H1 (cell line): ENCODE data around the gene EED. TPM values are rescaled to one million over a fixed set of nuclear protein-coding genes. Genes with fewer than 3 reads are reported as not detected.

Source experiments
- CTCF ChIA-PET: fragments of 300-600 bp; sonication (Branson Sonifier 250); formaldehyde crosslinking; loops from one replicate; lab custom pipeline; 2021; ENCODE audit not compliant: partially characterized antibody; lab: Charles Lee
- POLR2A ChIA-PET: fragments of 300-600 bp; sonication (Branson Sonifier 250); formaldehyde crosslinking; loops from one replicate; lab custom pipeline; 2021; ENCODE audit warnings: inconsistent platforms; ENCODE audit not compliant: partially characterized antibody; lab: Charles Lee
- DNase-seq, 2 experiments: peaks; one replicate each; pipeline versions ENCODE4 v3.0.0 to v3.0.0-alpha.2; 2010 to 2022; ENCODE audit warnings: low spot score in 2 of 2, low read depth in 1 of 2, mixed read lengths in 1 of 2
- FAIRE-seq: peaks from 2 replicates; lab custom pipeline; 2011; peaks lifted over from hg19 to GRCh38; lab: Jason Lieb, UNC
- H2AFZ ChIP-seq: 2 replicates; pipeline ENCODE4 v1.8.1; 2012; ENCODE audit warnings: low read length, inconsistent platforms
- H2AK5ac ChIP-seq: 2 replicates; pipeline ENCODE4 v1.6.1; 2013; ENCODE audit warnings: low read depth, low read length
- H2BK120ac ChIP-seq: replicated peaks from 2 replicates; pipeline ENCODE3; 2013; ENCODE audit warnings: low read depth, low read length, inconsistent platforms
- H2BK12ac ChIP-seq: 2 replicates; pipeline ENCODE4 v1.6.1; 2013; ENCODE audit warnings: low read depth, low read length
- H2BK15ac ChIP-seq: 2 replicates; pipeline ENCODE4 v1.6.1; 2013; ENCODE audit warnings: low read length
- H2BK20ac ChIP-seq: 2 replicates; pipeline ENCODE4 v1.6.1; 2013; ENCODE audit warnings: low read length
- H2BK5ac ChIP-seq: 2 replicates; pipeline ENCODE4 v1.6.1; 2013; ENCODE audit warnings: low read depth, low read length
- H3K14ac ChIP-seq: 2 replicates; pipeline ENCODE4 v1.6.1; 2013; ENCODE audit warnings: inconsistent platforms; ENCODE audit not compliant: insufficient read length
- H3K18ac ChIP-seq: 2 replicates; pipeline ENCODE4 v1.6.1; 2013; ENCODE audit warnings: low read length; ENCODE audit errors: extremely low read depth
- H3K23ac ChIP-seq: 2 replicates; pipeline ENCODE4 v1.6.1; 2013; ENCODE audit warnings: inconsistent platforms; ENCODE audit not compliant: insufficient read length
- H3K23me2 ChIP-seq: 2 replicates; pipeline ENCODE4 v1.6.1; 2013; ENCODE audit warnings: low read depth, low read length
- H3K27ac ChIP-seq: 2 replicates; pipeline ENCODE4 v1.6.1; 2011; ENCODE audit warnings: low read depth, low read length, inconsistent platforms
- H3K27me3 ChIP-seq, 4 experiments: replicated peaks in 1 of 4; 1 replicate in 1 of 4; 2 replicates in 3 of 4; pipeline versions ENCODE4 v1.6.1 to v1.8.1; 2011 to 2013; ENCODE audit warnings: low read length in 3 of 4, mild to moderate bottlenecking in 3 of 4, inconsistent platforms in 2 of 4, mixed read lengths in 2 of 4, moderate library complexity in 1 of 4; ENCODE audit not compliant: control insufficient read depth in 3 of 4, insufficient read depth in 3 of 4; ENCODE audit errors: extremely low read depth in 1 of 4
- H3K36me3 ChIP-seq, 4 experiments: 2 replicates each; pipeline versions ENCODE4 v1.6.1 to v1.8.1; 2011 to 2013; ENCODE audit warnings: mild to moderate bottlenecking in 4 of 4, low read length in 3 of 4, moderate library complexity in 2 of 4, control low read depth in 1 of 4, inconsistent platforms in 1 of 4; ENCODE audit not compliant: insufficient read depth in 4 of 4, control insufficient read depth in 2 of 4
- H3K4ac ChIP-seq: replicated peaks from 2 replicates; pipeline ENCODE3; 2013; ENCODE audit warnings: low read length, low read depth, mixed read lengths, inconsistent platforms; ENCODE audit not compliant: insufficient read length
- H3K4me1 ChIP-seq, 4 experiments: replicated peaks in 1 of 4; 1 replicate in 1 of 4; 2 replicates in 3 of 4; pipeline versions ENCODE4 v1.6.1 to v1.8.1; 2011 to 2013; ENCODE audit warnings: low read length in 3 of 4, inconsistent platforms in 2 of 4, mixed read lengths in 1 of 4; ENCODE audit not compliant: insufficient read depth in 4 of 4, control insufficient read depth in 3 of 4
- H3K4me2 ChIP-seq, 2 experiments: 2 replicates each; pipeline versions ENCODE4 v1.6.1 to v1.8.1; 2011 to 2013; ENCODE audit warnings: low read depth in 2 of 2, low read length in 2 of 2, control low read depth in 1 of 2, inconsistent platforms in 1 of 2, mild to moderate bottlenecking in 1 of 2; ENCODE audit not compliant: insufficient read depth in 1 of 2
- H3K4me3 ChIP-seq, 4 experiments: fragments of 200-600, 300-600 bp in 1 of 4; sonication (generic), shearing (Covaris generic), sonication (Bioruptor Twin) in 1 of 4; 2 replicates each; pipeline versions ENCODE4 v1.5.1 to v1.8.1; 2011 to 2016; ENCODE audit warnings: low read length in 4 of 4, low read depth in 3 of 4, control low read depth in 2 of 4, inconsistent platforms in 2 of 4, mild to moderate bottlenecking in 2 of 4, mixed read lengths in 1 of 4, moderate library complexity in 1 of 4; ENCODE audit not compliant: insufficient read depth in 2 of 4; ENCODE audit errors: extremely low read depth in 1 of 4
- H3K56ac ChIP-seq: replicated peaks from 2 replicates; pipeline ENCODE3; 2013; ENCODE audit warnings: low read depth, mild to moderate bottlenecking, mixed read lengths, low read length, inconsistent platforms; ENCODE audit not compliant: insufficient read length
- H3K79me1 ChIP-seq: 2 replicates; pipeline ENCODE4 v1.6.1; 2013; ENCODE audit warnings: low read depth, low read length, control low read depth
- H3K79me2 ChIP-seq, 2 experiments: 2 replicates each; pipeline versions ENCODE4 v1.6.1 to v1.8.1; 2012 to 2013; ENCODE audit warnings: low read length in 2 of 2, mild to moderate bottlenecking in 2 of 2, inconsistent platforms in 1 of 2; ENCODE audit not compliant: insufficient read depth in 2 of 2, control insufficient read depth in 1 of 2
- H3K9ac ChIP-seq, 4 experiments: replicated peaks in 1 of 4; 1 replicate in 1 of 4; 2 replicates in 3 of 4; pipeline versions ENCODE4 v1.6.1 to v1.8.1; 2011 to 2013; ENCODE audit warnings: low read depth in 3 of 4, low read length in 3 of 4, control low read depth in 2 of 4, mild to moderate bottlenecking in 2 of 4, moderate library complexity in 2 of 4, inconsistent platforms in 1 of 4; ENCODE audit errors: extremely low read depth in 1 of 4
- H3K9me3 ChIP-seq, 2 experiments: 2 replicates each; pipeline versions ENCODE4 v1.6.1 to v1.8.1; 2012 to 2013; ENCODE audit warnings: mild to moderate bottlenecking in 2 of 2, moderate library complexity in 2 of 2, control low read depth in 1 of 2, inconsistent platforms in 1 of 2, low read depth in 1 of 2, low read length in 1 of 2, mixed read lengths in 1 of 2; ENCODE audit not compliant: insufficient read depth in 2 of 2
- H4K20me1 ChIP-seq, 2 experiments: replicated peaks in 1 of 2; 2 replicates each; pipeline versions ENCODE3 to v1.8.1; 2011 to 2013; ENCODE audit warnings: inconsistent platforms in 2 of 2, low read length in 2 of 2, mild to moderate bottlenecking in 1 of 2; ENCODE audit not compliant: insufficient read depth in 2 of 2, control insufficient read depth in 1 of 2
- H4K5ac ChIP-seq: 2 replicates; pipeline ENCODE4 v1.6.1; 2013; ENCODE audit warnings: low read length, low read depth, mixed read lengths, inconsistent platforms; ENCODE audit not compliant: insufficient read length
- H4K8ac ChIP-seq: 2 replicates; pipeline ENCODE4 v1.8.0; 2013; ENCODE audit warnings: mild to moderate bottlenecking, moderate library complexity, low read length, inconsistent platforms; ENCODE audit not compliant: insufficient read depth; ENCODE audit errors: extremely low read depth
- H4K91ac ChIP-seq: replicated peaks from 2 replicates; pipeline ENCODE3; 2013; ENCODE audit warnings: low read length, mixed read lengths, inconsistent platforms; ENCODE audit not compliant: insufficient read length
- ATF2 ChIP-seq: IDR thresholded peaks from 2 replicates; pipeline ENCODE4 v1.6.1; 2012; ENCODE audit warnings: low read length, inconsistent platforms
- POU5F1 ChIP-seq: IDR thresholded peaks from 2 replicates; pipeline ENCODE4 v1.6.1; 2011; ENCODE audit warnings: low read depth, mild to moderate bottlenecking, low read length, moderate library complexity
- SIX5 ChIP-seq: IDR thresholded peaks from 2 replicates; pipeline ENCODE4 v1.6.1; 2011; ENCODE audit warnings: mild to moderate bottlenecking, low read depth, low read length
- SRF ChIP-seq: IDR thresholded peaks from 2 replicates; pipeline ENCODE4 v1.6.1; 2011; ENCODE audit warnings: mild to moderate bottlenecking, low read depth, low read length, moderate library complexity
- YY1 ChIP-seq: IDR thresholded peaks from 2 replicates; pipeline ENCODE4 v1.6.1; 2011; ENCODE audit warnings: low read depth, mild to moderate bottlenecking, low read length
- WGBS, 2 experiments: shearing (Covaris generic) in 1 of 2; methylation state at CpG; one replicate each; pipeline versions ENCODE4 v1.1.6 to v1.1.7; 2013 to 2015; ENCODE audit warnings: low lambda C conversion rate in 2 of 2, mixed read lengths in 2 of 2, inconsistent platforms in 1 of 2, low coverage in 1 of 2, missing lambda C conversion rate in 1 of 2; ENCODE audit not compliant: insufficient replicate concordance in 2 of 2, insufficient coverage in 1 of 2, insufficient read length in 1 of 2; ENCODE audit errors: extremely low coverage in 1 of 2, missing lambda C conversion rate in 1 of 2; 5-methylcytosine and 5-hydroxymethylcytosine counted together
- polyA plus RNA-seq, 7 experiments: library from polyadenylated mRNA; depleted of rRNA in 3 of 7; stranded (reverse) in 5 of 7; unstranded in 2 of 7; fragments of >200 nt in 5 of 7; fragments of 200-250 nt in 2 of 7; gene quantifications; 1 replicate in 5 of 7; 2 replicates in 1 of 7; 4 replicates in 1 of 7; pipeline versions ENCODE4 v1.2.1 to v1.2.3, GENCODE V29; 2011 to 2013; ENCODE audit warnings: missing spikeins in 2 of 7, mixed read lengths in 2 of 7
- total RNA-seq: library from RNA; stranded (reverse); fragmentation: NEBNext Ultra II Directional; extraction: Animal tissue kit (Norgen Biotek cat#: 25700); gene quantifications from 2 replicates; pipeline ENCODE4 v1.2.1, GENCODE V29; 2021

The EED gene
- total and polyA plus RNA-seq, 2 of the 8 experiments (the other 6 are each of a cell fraction or from before 2014, with no cell fraction given) = 12.6 to 26.9 TPM

GRCh38 chr11:86292912-86293616 is 48.5 kb downstream of the EED start:
- no peak overlapping the region for H4K5ac ChIP-seq
- H3K79me1 ChIP-seq = no peaks in the 10 kb centered on the region
- H2BK20ac ChIP-seq = no peak overlapping the region
- no peak overlapping the region for H4K8ac ChIP-seq
- ChIA-PET POLR2A (interaction anchor here (1.5 to 2.0 kb wide), 2 partner anchors 48 to 438 kb away, joined by 3 to 4 read pairs; partner anchors contain the start of gene CCDC83), CTCF (interaction anchor here (0.6 to 2.3 kb wide), 9 partner anchors 8 to 438 kb away, joined by 3 to 20 read pairs (median 4); partner anchors contain the start of genes CCDC83 and HIKESHI)
- DNase-seq (no peak), FAIRE-seq (no peak)
- no peak overlapping the region for H2AFZ ChIP-seq
- H2BK120ac ChIP-seq = no peak overlapping the region
- no peak overlapping the region for H3K4ac ChIP-seq
- H3K23ac ChIP-seq = no peak overlapping the region
- no peaks in the 10 kb centered on the region for H3K27me3 ChIP-seq
- 90% methylated on average over 5 of the region's 6 CpGs; no CpG with 5 or more reads in 1 of the 2 experiments for WGBS, 2 experiments
- no peak overlapping the region for H4K91ac ChIP-seq
- no peak overlapping the region for H3K4me3 ChIP-seq
- no peaks in the 10 kb centered on the region for H3K36me3 ChIP-seq
- no peak overlapping the region for H3K56ac ChIP-seq
- H3K4me2 ChIP-seq = no peak overlapping the region
- H3K14ac ChIP-seq = no peak overlapping the region
- H3K79me2 ChIP-seq = no peaks in the 10 kb centered on the region
- H2AK5ac ChIP-seq = no peak overlapping the region
- peaks cover 0 to 3% (median 0%) of the 10 kb centered on the region in 4 experiments; a peak in 1 of 7 replicates for H3K4me1 ChIP-seq
- no peak overlapping the region for H3K9ac ChIP-seq
- no peak overlapping the region for H3K27ac ChIP-seq
- no peak overlapping the region for H2BK5ac ChIP-seq
- no peak overlapping the region for H2BK15ac ChIP-seq
- no peak overlapping the region for H2BK12ac ChIP-seq
- H3K9me3 ChIP-seq = no peaks in the 10 kb centered on the region
- H4K20me1 ChIP-seq = no peaks in the 10 kb centered on the region
- no peak overlapping the region for H3K18ac ChIP-seq
- TF ChIP-seq ATF2 = no peak
- no peak for TF ChIP-seq SIX5
- no peak for TF ChIP-seq POU5F1
- no peak for TF ChIP-seq SRF
- TF ChIP-seq YY1 = no peak
- H3K23me2 ChIP-seq = no peaks in the 10 kb centered on the region
